Measurements from ENCODE around the gene YJU2. TPM values are rescaled to one million over a fixed set of nuclear protein-coding genes. Genes with fewer than 3 reads are reported as not detected.

YJU2 gene
- total and polyA plus RNA-seq, 2 of the 13 experiments (the other 11 are each of a cell fraction or from before 2014, with no cell fraction given), result 9.3 to 17.9 TPM

DNA sequence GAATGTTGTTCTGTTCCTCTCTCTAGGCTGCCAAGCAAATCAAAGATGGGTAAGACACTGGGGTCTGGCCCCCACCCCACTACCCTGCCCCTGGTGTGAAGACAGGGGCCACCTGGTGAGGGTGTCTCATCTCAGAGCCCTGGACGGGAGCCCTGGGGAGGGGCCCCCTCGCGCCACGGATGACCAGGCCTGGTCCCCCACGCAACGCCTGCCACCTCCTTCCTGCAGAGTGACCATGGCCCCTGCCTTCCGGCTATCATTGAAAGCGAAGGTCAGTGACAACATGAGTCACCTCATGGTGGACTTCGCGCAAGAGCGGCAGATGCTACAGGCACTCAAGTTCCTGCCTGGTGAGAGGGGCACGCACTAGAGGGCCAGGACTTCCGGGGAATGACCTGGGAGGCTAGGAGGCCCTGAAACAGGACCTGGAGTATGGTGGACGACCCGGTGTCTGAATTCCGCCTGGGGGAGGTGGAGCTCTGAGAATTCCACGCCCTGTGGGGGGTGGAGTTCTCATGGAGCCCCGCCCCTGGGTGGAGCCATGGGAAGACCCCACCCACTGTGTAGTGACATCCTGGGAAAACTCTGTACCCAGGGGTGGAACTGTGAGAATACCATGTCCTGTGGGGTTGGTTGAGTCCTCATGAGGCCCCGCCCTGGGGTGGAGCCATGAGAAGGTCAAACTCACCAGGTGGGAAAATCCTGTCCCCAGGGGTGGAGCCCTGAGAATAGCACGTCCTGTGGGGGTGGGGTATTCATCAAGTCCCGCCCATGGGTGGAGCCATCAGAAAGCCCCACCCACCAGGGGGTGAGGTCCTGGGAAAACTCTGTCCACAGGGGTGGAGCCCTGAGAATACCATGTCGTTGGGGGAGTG, 63.6 kb downstream of the YJU2 start (continued):
- TF ChIP-seq, protein P1, sequence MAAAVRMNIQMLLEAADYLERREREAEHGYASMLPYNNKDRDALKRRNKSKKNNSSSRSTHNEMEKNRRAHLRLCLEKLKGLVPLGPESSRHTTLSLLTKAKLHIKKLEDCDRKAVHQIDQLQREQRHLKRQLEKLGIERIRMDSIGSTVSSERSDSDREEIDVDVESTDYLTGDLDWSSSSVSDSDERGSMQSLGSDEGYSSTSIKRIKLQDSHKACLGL (CRISPR knock-in tag; IDR thresholded peaks at IDR 0.05), result peak; percentile 78; the same call in 1 of the 2 replicates
- TF ChIP-seq TBX2 (CRISPR knock-in tag; IDR thresholded peaks at IDR 0.05; ENCODE audit: borderline replicate concordance) (peak; percentile 90), STAG1 (CRISPR knock-in tag; IDR thresholded peaks at IDR 0.05) (no peak), ZBTB8A (CRISPR knock-in tag; IDR thresholded peaks at IDR 0.05; ENCODE audit: borderline replicate concordance, low read depth) (no peak), ATF7 (IDR thresholded peaks at IDR 0.05) (no peak), ATF7 (CRISPR knock-in tag; IDR thresholded peaks at IDR 0.05) (peak; percentile 86), ZBTB20 (CRISPR knock-in tag; IDR thresholded peaks at IDR 0.05; ENCODE audit: borderline replicate concordance, low read depth) (peak; percentile 95; the same call in 1 of the 2 replicates), NFYC (CRISPR knock-in tag; IDR thresholded peaks at IDR 0.05) (peak; percentile 58), TMF1 (CRISPR knock-in tag; IDR thresholded peaks at IDR 0.05; ENCODE audit: low read depth) (no peak), NFKBIZ (CRISPR knock-in tag; IDR thresholded peaks at IDR 0.05) (peak; percentile 94), PTBP1 (IDR thresholded peaks at IDR 0.05; ENCODE audit: low read depth, low read length, poor library complexity, severe bottlenecking) (no peak), SNAPC2 (CRISPR knock-in tag; IDR thresholded peaks at IDR 0.05) (0 out of 2 replicates have a peak, but pooled peaks have one; percentile 45), ERF (CRISPR knock-in tag; IDR thresholded peaks at IDR 0.05) (peak; percentile 99), ZNF780A (CRISPR knock-in tag; IDR thresholded peaks at IDR 0.05) (no peak; the same call in 1 of the 2 replicates), POLR2AphosphoS5 (IDR thresholded peaks at IDR 0.05; ENCODE audit: low read depth, low read length) (peak; percentile 57), ZFY (CRISPR knock-in tag; IDR thresholded peaks at IDR 0.05) (peak; percentile 84), ZNF616 (CRISPR knock-in tag; IDR thresholded peaks at IDR 0.05; ENCODE audit: low read depth) (0 out of 2 replicates have a peak, but pooled peaks have one; percentile 56), ZNF614 (CRISPR knock-in tag; IDR thresholded peaks at IDR 0.05; ENCODE audit: borderline replicate concordance) (peak; percentile 89; the same call in 1 of the 2 replicates), ZNF33B (CRISPR knock-in tag; IDR thresholded peaks at IDR 0.05) (peak; percentile 97), HNF4G (IDR thresholded peaks at IDR 0.05; ENCODE audit: borderline replicate concordance, low read depth, low read length) (peak; percentile 84), HNF4G (CRISPR knock-in tag; IDR thresholded peaks at IDR 0.05; ENCODE audit: borderline replicate concordance, low read depth) (peak; percentile 92; the same call in 1 of the 2 replicates)
- TF ChIP-seq, protein P2, sequence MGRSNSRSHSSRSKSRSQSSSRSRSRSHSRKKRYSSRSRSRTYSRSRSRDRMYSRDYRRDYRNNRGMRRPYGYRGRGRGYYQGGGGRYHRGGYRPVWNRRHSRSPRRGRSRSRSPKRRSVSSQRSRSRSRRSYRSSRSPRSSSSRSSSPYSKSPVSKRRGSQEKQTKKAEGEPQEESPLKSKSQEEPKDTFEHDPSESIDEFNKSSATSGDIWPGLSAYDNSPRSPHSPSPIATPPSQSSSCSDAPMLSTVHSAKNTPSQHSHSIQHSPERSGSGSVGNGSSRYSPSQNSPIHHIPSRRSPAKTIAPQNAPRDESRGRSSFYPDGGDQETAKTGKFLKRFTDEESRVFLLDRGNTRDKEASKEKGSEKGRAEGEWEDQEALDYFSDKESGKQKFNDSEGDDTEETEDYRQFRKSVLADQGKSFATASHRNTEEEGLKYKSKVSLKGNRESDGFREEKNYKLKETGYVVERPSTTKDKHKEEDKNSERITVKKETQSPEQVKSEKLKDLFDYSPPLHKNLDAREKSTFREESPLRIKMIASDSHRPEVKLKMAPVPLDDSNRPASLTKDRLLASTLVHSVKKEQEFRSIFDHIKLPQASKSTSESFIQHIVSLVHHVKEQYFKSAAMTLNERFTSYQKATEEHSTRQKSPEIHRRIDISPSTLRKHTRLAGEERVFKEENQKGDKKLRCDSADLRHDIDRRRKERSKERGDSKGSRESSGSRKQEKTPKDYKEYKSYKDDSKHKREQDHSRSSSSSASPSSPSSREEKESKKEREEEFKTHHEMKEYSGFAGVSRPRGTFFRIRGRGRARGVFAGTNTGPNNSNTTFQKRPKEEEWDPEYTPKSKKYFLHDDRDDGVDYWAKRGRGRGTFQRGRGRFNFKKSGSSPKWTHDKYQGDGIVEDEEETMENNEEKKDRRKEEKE (IDR thresholded peaks at IDR 0.05), result no peak
- TF ChIP-seq, protein P3, sequence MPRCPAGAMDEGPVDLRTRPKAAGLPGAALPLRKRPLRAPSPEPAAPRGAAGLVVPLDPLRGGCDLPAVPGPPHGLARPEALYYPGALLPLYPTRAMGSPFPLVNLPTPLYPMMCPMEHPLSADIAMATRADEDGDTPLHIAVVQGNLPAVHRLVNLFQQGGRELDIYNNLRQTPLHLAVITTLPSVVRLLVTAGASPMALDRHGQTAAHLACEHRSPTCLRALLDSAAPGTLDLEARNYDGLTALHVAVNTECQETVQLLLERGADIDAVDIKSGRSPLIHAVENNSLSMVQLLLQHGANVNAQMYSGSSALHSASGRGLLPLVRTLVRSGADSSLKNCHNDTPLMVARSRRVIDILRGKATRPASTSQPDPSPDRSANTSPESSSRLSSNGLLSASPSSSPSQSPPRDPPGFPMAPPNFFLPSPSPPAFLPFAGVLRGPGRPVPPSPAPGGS (CRISPR knock-in tag; IDR thresholded peaks at IDR 0.05), result peak; percentile 93
- TF ChIP-seq, protein P4, sequence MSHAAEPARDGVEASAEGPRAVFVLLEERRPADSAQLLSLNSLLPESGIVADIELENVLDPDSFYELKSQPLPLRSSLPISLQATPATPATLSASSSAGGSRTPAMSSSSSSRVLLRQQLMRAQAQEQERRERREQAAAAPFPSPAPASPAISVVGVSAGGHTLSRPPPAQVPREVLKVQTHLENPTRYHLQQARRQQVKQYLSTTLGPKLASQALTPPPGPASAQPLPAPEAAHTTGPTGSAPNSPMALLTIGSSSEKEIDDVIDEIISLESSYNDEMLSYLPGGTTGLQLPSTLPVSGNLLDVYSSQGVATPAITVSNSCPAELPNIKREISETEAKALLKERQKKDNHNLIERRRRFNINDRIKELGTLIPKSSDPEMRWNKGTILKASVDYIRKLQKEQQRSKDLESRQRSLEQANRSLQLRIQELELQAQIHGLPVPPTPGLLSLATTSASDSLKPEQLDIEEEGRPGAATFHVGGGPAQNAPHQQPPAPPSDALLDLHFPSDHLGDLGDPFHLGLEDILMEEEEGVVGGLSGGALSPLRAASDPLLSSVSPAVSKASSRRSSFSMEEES (CRISPR knock-in tag; IDR thresholded peaks at IDR 0.05), result peak; percentile 88
